ENCODE data around the gene NAMPT. TPM values are rescaled to one million over a fixed set of nuclear protein-coding genes. Genes with fewer than 3 reads are reported as not detected.
A peak's percentile ranks its signal among the peaks of the same experiment; 100 is the strongest.
"Not testable (repeated sequence)": the region's sequence is repeated elsewhere in the genome, so short reads cannot be mapped to it uniquely, and the experiment has no call there.

NAMPT gene
- total RNA-seq, 1 donor from 2014 or later = 286 TPM

- ATAC-seq = no peak
- intact Hi-C loops (cut with DNase I) = no loop called here
- DNase-seq (ENCODE audit: low spot score) = no peak
Observed at GRCh38 chr7:106306256-106306655, 21.5 kb upstream of the NAMPT start.

GRCh38 chr7:106305732-106306131 lies 20.9 kb upstream of the NAMPT start:
- DNase-seq (ENCODE audit: low spot score) (no peak), ATAC-seq (no peak)
- intact Hi-C loops (cut with DNase I) = no loop called here

GRCh38 chr7:106304568-106304967 lies 19.8 kb upstream of the NAMPT start:
- ATAC-seq = no peak
- DNase-seq (ENCODE audit: low spot score) = no peak
- intact Hi-C loops (cut with DNase I) = no loop called here

- intact Hi-C loops (cut with DNase I); ATAC-seq; DNase-seq (ENCODE audit: low spot score): not testable (repeated sequence)
Observed at GRCh38 chr7:106298631-106299030, 13.8 kb upstream of the NAMPT start.

GRCh38 chr7:106298155-106298554 lies 13.4 kb upstream of the NAMPT start:
- intact Hi-C loops (cut with DNase I) = not testable (repeated sequence)

GRCh38 chr7:106294334-106294733 lies 9.6 kb upstream of the NAMPT start:
- no peak for DNase-seq (ENCODE audit: low spot score)
- no peak for ATAC-seq
- intact Hi-C loops (cut with DNase I) = no loop called here

More at GRCh38 chr7:106298155-106298554, 13.4 kb upstream of the NAMPT start:
- not testable (repeated sequence) for ATAC-seq; DNase-seq (ENCODE audit: low spot score)

GRCh38 chr7:106291247-106291646 lies 6.5 kb upstream of the NAMPT start:
- intact Hi-C loops (cut with DNase I) = no loop called here
- ATAC-seq = no peak
- DNase-seq (ENCODE audit: low spot score) = no peak

- DNase-seq (ENCODE audit: low spot score) (no peak), ATAC-seq (no peak)
- intact Hi-C loops (cut with DNase I) = no loop called here
Observed at GRCh38 chr7:106290319-106290718, 5.5 kb upstream of the NAMPT start.

GRCh38 chr7:106289848-106290247 lies 5.1 kb upstream of the NAMPT start:
- ATAC-seq (no peak), DNase-seq (ENCODE audit: low spot score) (no peak)
- intact Hi-C loops (cut with DNase I) = no loop called here

GRCh38 chr7:106288263-106288662 lies 3.5 kb upstream of the NAMPT start:
- ATAC-seq = no peak
- intact Hi-C loops (cut with DNase I) = no loop called here
- DNase-seq (ENCODE audit: low spot score) = no peak

GRCh38 chr7:106287786-106288185 lies 3.0 kb upstream of the NAMPT start:
- no peak for ATAC-seq
- no peak for DNase-seq (ENCODE audit: low spot score)
- intact Hi-C loops (cut with DNase I) = no loop called here

GRCh38 chr7:106285855-106286492 lies 1.2 kb upstream of the NAMPT start:
- ATAC-seq = no peak
- DNase-seq (ENCODE audit: low spot score) = no peak
- intact Hi-C loops (cut with DNase I) = no loop called here

- intact Hi-C loops (cut with DNase I) = no loop called here
- peak; percentile 98 for ATAC-seq
- peak; percentile 99 for DNase-seq (ENCODE audit: low spot score)
Observed at GRCh38 chr7:106285051-106285854, 470 bp upstream of the NAMPT start.

GRCh38 chr7:106283831-106284713 lies 711 bp downstream of the NAMPT start:
- ATAC-seq (no peak), DNase-seq (ENCODE audit: low spot score) (peak; percentile 75)
- intact Hi-C loops (cut with DNase I) = no loop called here

- intact Hi-C loops (cut with DNase I) = no loop called here
Observed at GRCh38 chr7:106283501-106283830, 1.3 kb downstream of the NAMPT start.

GRCh38 chr7:106282852-106283251 lies 1.9 kb downstream of the NAMPT start:
- ATAC-seq (no peak), DNase-seq (ENCODE audit: low spot score) (no peak)
- intact Hi-C loops (cut with DNase I) = no loop called here

More at GRCh38 chr7:106283501-106283830, 1.3 kb downstream of the NAMPT start:
- DNase-seq (ENCODE audit: low spot score) = no peak
- no peak for ATAC-seq

GRCh38 chr7:106282390-106282789 lies 2.4 kb downstream of the NAMPT start:
- intact Hi-C loops (cut with DNase I) = no loop called here
- ATAC-seq = no peak
- no peak for DNase-seq (ENCODE audit: low spot score)

GRCh38 chr7:106281585-106282318 lies 3.0 kb downstream of the NAMPT start:
- no peak for ATAC-seq
- no peak for DNase-seq (ENCODE audit: low spot score)
- intact Hi-C loops (cut with DNase I) = no loop called here

GRCh38 chr7:106281127-106281526 lies 3.7 kb downstream of the NAMPT start:
- no peak for DNase-seq (ENCODE audit: low spot score)
- no peak for ATAC-seq
- intact Hi-C loops (cut with DNase I) = no loop called here
